ENCODE data around the gene MMEL1.

DNA sequence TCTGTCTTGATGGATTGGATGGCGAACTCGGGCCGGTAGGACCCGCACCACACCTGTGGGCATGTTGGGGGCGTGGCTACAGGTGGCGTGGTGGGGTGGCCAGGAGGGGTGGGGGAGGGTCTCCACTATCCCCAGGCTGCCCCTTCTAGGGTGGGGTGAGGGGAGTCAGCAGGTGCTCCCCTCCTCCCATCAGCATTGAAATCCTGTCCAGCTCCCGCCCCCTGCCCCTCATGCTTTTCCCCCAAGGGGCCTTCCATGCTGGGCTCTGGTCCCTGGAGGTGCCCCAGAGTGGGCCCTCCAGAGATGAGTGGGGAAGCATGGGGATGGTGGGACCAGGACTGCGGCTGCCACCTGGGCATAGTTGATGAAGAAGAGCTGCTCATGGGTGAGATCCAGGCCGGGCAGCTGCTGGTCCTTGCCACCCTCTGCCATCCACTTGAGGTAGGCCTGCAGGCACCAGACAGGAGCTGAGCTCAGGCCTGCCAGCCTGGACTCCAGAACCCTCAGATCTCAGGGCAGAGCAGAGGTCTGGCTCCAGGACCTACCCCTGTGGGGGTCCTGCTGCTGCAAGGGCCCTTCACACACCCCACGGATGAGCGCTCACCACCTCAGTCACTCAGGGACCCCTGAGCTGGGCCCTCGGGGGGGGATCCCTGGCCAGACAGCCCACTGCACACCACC, 41.1 kb downstream of the MMEL1 start:
- TF ChIP-seq, protein P1, sequence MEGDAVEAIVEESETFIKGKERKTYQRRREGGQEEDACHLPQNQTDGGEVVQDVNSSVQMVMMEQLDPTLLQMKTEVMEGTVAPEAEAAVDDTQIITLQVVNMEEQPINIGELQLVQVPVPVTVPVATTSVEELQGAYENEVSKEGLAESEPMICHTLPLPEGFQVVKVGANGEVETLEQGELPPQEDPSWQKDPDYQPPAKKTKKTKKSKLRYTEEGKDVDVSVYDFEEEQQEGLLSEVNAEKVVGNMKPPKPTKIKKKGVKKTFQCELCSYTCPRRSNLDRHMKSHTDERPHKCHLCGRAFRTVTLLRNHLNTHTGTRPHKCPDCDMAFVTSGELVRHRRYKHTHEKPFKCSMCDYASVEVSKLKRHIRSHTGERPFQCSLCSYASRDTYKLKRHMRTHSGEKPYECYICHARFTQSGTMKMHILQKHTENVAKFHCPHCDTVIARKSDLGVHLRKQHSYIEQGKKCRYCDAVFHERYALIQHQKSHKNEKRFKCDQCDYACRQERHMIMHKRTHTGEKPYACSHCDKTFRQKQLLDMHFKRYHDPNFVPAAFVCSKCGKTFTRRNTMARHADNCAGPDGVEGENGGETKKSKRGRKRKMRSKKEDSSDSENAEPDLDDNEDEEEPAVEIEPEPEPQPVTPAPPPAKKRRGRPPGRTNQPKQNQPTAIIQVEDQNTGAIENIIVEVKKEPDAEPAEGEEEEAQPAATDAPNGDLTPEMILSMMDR (conservative IDR thresholded peaks at IDR 0.05 in 1 of 2, IDR thresholded peaks at IDR 0.05 in 1 of 2; ENCODE audit: low read depth in 1 of 2, low read length in 2 of 2): no peak
- no peak for TF ChIP-seq EZH2 (IDR thresholded peaks at IDR 0.05; ENCODE audit: low read length, missing control alignments)

Measured in fibroblast of lung (primary cell).